PC-3 (cell line): Measurements from ENCODE around the gene MAP3K5.

ENCODE experiments used
- CTCF ChIP-seq: fragments of 300-600 bp; sonication (generic); conservative IDR thresholded peaks from 2 replicates; pipeline ENCODE4 v1.5.1; 2017; ENCODE audit warnings: antibody characterized with exemption, low read depth, mild to moderate bottlenecking, low read length
- EZH2 ChIP-seq: fragments of 300-600 bp; sonication (generic); IDR thresholded peaks from one replicate; pipeline ENCODE4 v1.6.1; 2017; ENCODE audit warnings: antibody characterized with exemption, mild to moderate bottlenecking, low read length; ENCODE audit not compliant: unreplicated experiment

- no peak for TF ChIP-seq CTCF
- no peak for TF ChIP-seq EZH2
These were observed 107.8 kb downstream of the MAP3K5 start for GRCh38 chr6:136684466-136684865.
